GM23248 (cell line): ENCODE measurements around the gene NBPF4.
"Not testable (repeated sequence)": the region's sequence is repeated elsewhere in the genome, so short reads cannot be mapped to it uniquely, and the experiment has no call there.

Experiments used
- EZH2 ChIP-seq: fragments of 200-600 bp; sonication (generic); IDR thresholded peaks from 2 replicates; pipeline ENCODE4 v1.6.1; 2018; ENCODE audit warnings: antibody characterized with exemption, mild to moderate bottlenecking; ENCODE audit not compliant: insufficient read depth, poor library complexity, severe bottlenecking
- EZH2phosphoT487 ChIP-seq: fragments of 200-600 bp; sonication (generic); IDR thresholded peaks from 2 replicates; pipeline ENCODE4 v1.6.1; 2018; ENCODE audit warnings: antibody characterized with exemption, moderate library complexity, mild to moderate bottlenecking, low read depth; ENCODE audit not compliant: insufficient read depth

DNA sequence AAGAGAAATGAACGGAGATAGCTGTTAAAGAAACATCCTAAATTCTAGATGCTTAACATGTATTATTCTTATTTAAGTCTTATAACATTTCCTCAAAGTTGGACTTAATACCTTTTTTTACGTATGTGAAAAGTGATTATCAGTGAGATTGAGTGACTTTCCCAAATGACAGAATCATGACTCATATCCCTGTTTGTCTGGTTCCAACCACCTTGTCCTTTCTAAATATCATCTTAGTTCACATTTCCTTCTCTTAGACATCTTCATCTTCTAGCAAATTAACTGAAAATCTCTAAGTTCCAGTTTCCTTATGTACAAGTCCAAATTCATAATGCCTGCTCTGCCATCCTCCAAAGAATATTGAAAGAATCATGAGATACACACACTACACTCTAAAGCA lies 26.9 kb downstream of the NBPF4 start:
- not testable (repeated sequence) for TF ChIP-seq EZH2phosphoT487, EZH2
